Left colon (tissue), 2 donors: ENCODE measurements around the gene LPP. TPM values are rescaled to one million over a fixed set of nuclear protein-coding genes. Genes with fewer than 3 reads are reported as not detected.
"Not testable (repeated sequence)": the region's sequence is repeated elsewhere in the genome, so short reads cannot be mapped to it uniquely, and the experiment has no call there.

Experiments
- ATAC-seq: fragments of 200-7000 bp; cut with Tn5 transposase; one replicate; pipeline ENCODE4 v1.9.1; 2020; ENCODE audit warnings: mild to moderate bottlenecking, moderate library complexity
- DNase-seq, 2 donors: peaks; one replicate each; pipeline ENCODE4 v3.0.0-alpha.2; 2020
- intact Hi-C, 2 donors: fragments of 100-400 bp; cut with DNase I in 1 of 2; cut with micrococcal nuclease in 1 of 2; formaldehyde crosslinking; loops; one replicate each; pipeline versions ENCODE4 v1.11.2 to v1.14.0; 2022; cut with DNase I, micrococcal nuclease
- total RNA-seq, 2 donors: library from RNA; stranded (reverse); fragmentation: NEBNext Ultra II Directional; extraction: Animal tissue kit (Norgen Biotek cat#: 25700); gene quantifications; one replicate each; pipeline ENCODE4 v1.2.1, GENCODE V29; 2021
- donor health status: DM: no; HTN: no; CAD: no.
- donor health status: DM: yes; HTN: yes; CAD: no.

The LPP gene
- total RNA-seq, 2 donors from 2014 or later = 228 to 258 TPM

GRCh38 chr3:188617988-188618701, 464.2 kb downstream of the LPP start:
- no peak for DNase-seq
- intact Hi-C loops = no loop called here
- no peak for ATAC-seq

- no peak for DNase-seq
- no peak for ATAC-seq
- intact Hi-C loops = no loop called here
Observed at GRCh38 chr3:188620752-188621151, 466.8 kb downstream of the LPP start.

GRCh38 chr3:188624384-188624783, 470.4 kb downstream of the LPP start:
- DNase-seq (peak in 1 of 2 donors; percentile 48), ATAC-seq (no peak)
- intact Hi-C loops = no loop called here

GRCh38 chr3:188624828-188625227, 470.9 kb downstream of the LPP start:
- ATAC-seq = no peak
- intact Hi-C loops = no loop called here
- DNase-seq = no peak

- ATAC-seq (peak; percentile 84), DNase-seq (no peak)
- intact Hi-C loops = no loop called here
Observed at GRCh38 chr3:188627652-188628051, 473.7 kb downstream of the LPP start.

- intact Hi-C loops = no loop called here
- ATAC-seq = peak; percentile 43
- DNase-seq = no peak
Observed at GRCh38 chr3:188631291-188632010, 477.5 kb downstream of the LPP start.

- intact Hi-C loops = no loop called here
Observed at GRCh38 chr3:188633206-188633605, 479.2 kb downstream of the LPP start.

GRCh38 chr3:188634285-188634684, 480.3 kb downstream of the LPP start:
- intact Hi-C loops = no loop called here
- DNase-seq (no peak), ATAC-seq (no peak)

More at GRCh38 chr3:188633206-188633605, 479.2 kb downstream of the LPP start:
- DNase-seq = no peak
- no peak for ATAC-seq

GRCh38 chr3:188635258-188636042, 481.5 kb downstream of the LPP start:
- intact Hi-C loops = no loop called here
- ATAC-seq = no peak
- no peak for DNase-seq

GRCh38 chr3:188636292-188636691, 482.3 kb downstream of the LPP start:
- ATAC-seq, DNase-seq, intact Hi-C loops: not testable (repeated sequence)

- no peak for ATAC-seq
- intact Hi-C loops = no loop called here
- no peak for DNase-seq
Observed at GRCh38 chr3:188641076-188641475, 487.1 kb downstream of the LPP start.

GRCh38 chr3:188643736-188644135, 489.8 kb downstream of the LPP start:
- no peak for DNase-seq
- no peak for ATAC-seq
- intact Hi-C loops = no loop called here

GRCh38 chr3:188646592-188646991, 492.6 kb downstream of the LPP start:
- ATAC-seq = peak; percentile 93
- DNase-seq = no peak
- intact Hi-C loops = no loop called here

- intact Hi-C loops = no loop called here
- peak; percentile 29 for ATAC-seq
- no peak for DNase-seq
Observed at GRCh38 chr3:188647237-188647636, 493.3 kb downstream of the LPP start.

- DNase-seq (no peak), ATAC-seq (no peak)
- intact Hi-C loops = no loop called here
Observed at GRCh38 chr3:188649521-188649920, 495.6 kb downstream of the LPP start.

GRCh38 chr3:188656196-188656982, 502.4 kb downstream of the LPP start:
- no peak for DNase-seq
- no peak for ATAC-seq
- intact Hi-C loops = no loop called here

GRCh38 chr3:188658606-188659005, 504.6 kb downstream of the LPP start:
- no peak for ATAC-seq

GRCh38 chr3:188659449-188660090, 505.6 kb downstream of the LPP start:
- ATAC-seq (no peak), DNase-seq (no peak)
- intact Hi-C loops = no loop called here

More at GRCh38 chr3:188658606-188659005, 504.6 kb downstream of the LPP start:
- intact Hi-C loops = no loop called here
- no peak for DNase-seq
